ENCODE results near the gene SPTB.

Gene SPTB

DNA sequence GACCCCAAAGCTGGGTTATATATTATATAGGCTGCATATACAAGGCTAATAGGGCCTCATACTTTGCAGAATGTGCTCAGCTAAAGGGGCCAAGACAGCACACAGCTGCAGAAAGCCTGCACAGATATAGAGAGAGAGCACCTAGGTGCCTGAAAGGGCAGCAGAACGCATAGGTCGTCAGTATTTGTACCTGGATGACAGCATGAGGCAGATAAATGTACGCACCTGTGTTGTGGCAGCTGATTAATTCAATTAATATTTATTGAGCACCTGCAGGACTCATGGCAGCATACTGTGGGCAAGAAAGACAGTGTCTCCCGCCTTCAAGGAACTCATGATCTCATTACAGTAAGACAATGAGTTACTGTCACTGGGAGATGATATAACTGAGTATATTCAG is 33.4 kb downstream of the SPTB start:
- TF ChIP-seq EZH2 (optimal IDR thresholded peaks at IDR 0.05; ENCODE audit: low read depth, low read length) = no peak
- TF ChIP-seq EZH2phosphoT487 (IDR thresholded peaks at IDR 0.05; ENCODE audit: low read length) = no peak
- TF ChIP-seq, protein P1, sequence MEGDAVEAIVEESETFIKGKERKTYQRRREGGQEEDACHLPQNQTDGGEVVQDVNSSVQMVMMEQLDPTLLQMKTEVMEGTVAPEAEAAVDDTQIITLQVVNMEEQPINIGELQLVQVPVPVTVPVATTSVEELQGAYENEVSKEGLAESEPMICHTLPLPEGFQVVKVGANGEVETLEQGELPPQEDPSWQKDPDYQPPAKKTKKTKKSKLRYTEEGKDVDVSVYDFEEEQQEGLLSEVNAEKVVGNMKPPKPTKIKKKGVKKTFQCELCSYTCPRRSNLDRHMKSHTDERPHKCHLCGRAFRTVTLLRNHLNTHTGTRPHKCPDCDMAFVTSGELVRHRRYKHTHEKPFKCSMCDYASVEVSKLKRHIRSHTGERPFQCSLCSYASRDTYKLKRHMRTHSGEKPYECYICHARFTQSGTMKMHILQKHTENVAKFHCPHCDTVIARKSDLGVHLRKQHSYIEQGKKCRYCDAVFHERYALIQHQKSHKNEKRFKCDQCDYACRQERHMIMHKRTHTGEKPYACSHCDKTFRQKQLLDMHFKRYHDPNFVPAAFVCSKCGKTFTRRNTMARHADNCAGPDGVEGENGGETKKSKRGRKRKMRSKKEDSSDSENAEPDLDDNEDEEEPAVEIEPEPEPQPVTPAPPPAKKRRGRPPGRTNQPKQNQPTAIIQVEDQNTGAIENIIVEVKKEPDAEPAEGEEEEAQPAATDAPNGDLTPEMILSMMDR (IDR thresholded peaks at IDR 0.05; ENCODE audit: low read length) = no peak
- Histone ChIP-seq H3K27ac (ENCODE audit: low read length) (no peak overlapping the region), H3F3A (ENCODE audit: insufficient read depth, low read length) (0 out of 2 replicates have a peak, but pooled peaks cover 12% of the 10 kb centered on the region), H3K9ac (ENCODE audit: low read length) (no peak overlapping the region), H3K4me1 (ENCODE audit: low read length) (peaks cover 48% of the 10 kb centered on the region), H3K9me3 (replicated peaks; ENCODE audit: insufficient read depth, low read length) (no peaks in the 10 kb centered on the region), H4K20me1 (ENCODE audit: insufficient read depth, low read length) (no peaks in the 10 kb centered on the region), H3K4me2 (ENCODE audit: low read depth, low read length) (no peak overlapping the region), H3K9me2 (replicated peaks; ENCODE audit: insufficient read depth, low read length) (no peaks in the 10 kb centered on the region), H2AFZ (ENCODE audit: low read length) (no peak overlapping the region), H3K27me3 (replicated peaks; ENCODE audit: insufficient read depth, low read length) (no peaks in the 10 kb centered on the region), H3K79me2 (ENCODE audit: low read length) (no peaks in the 10 kb centered on the region), H3K36me3 (replicated peaks; ENCODE audit: insufficient read depth, low read length) (no peaks in the 10 kb centered on the region), H3K4me3 (ENCODE audit: low read length) (no peak overlapping the region)
- no peak for DNase-seq

DNA sequence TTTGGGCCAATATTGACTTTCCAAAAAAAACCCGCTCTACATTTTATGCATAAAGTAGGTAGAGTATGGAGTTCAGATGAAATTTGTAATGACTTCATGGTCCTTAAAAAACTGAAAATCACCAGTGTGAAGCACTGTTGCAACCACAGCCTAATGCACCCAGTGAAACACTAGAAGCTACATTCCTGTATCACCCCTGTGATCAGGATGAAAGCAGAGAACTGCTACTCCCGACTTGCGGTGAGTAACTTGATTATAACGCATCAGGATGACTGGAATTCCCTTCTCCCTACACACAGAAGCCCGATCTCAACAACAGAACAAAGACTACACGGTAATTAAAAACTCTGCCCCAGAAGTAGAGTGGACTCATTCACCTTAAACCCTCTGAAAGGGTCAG is 33.8 kb downstream of the SPTB start:
- no peak overlapping the region for H3K27ac ChIP-seq (ENCODE audit: low read length)
- H3K4me3 ChIP-seq (ENCODE audit: low read length) = no peak overlapping the region
- H3K9me3 ChIP-seq (replicated peaks; ENCODE audit: insufficient read depth, low read length) = no peaks in the 10 kb centered on the region
- H3K79me2 ChIP-seq (ENCODE audit: low read length) = no peaks in the 10 kb centered on the region
- no peak overlapping the region for H3K9ac ChIP-seq (ENCODE audit: low read length)
- H2AFZ ChIP-seq (ENCODE audit: low read length) = no peak overlapping the region
- H3K27me3 ChIP-seq (replicated peaks; ENCODE audit: insufficient read depth, low read length) = no peaks in the 10 kb centered on the region
- H3F3A ChIP-seq (ENCODE audit: insufficient read depth, low read length) = 0 out of 2 replicates have a peak, but pooled peaks cover 12% of the 10 kb centered on the region
- TF ChIP-seq, protein P1 (IDR thresholded peaks at IDR 0.05; ENCODE audit: low read length) = no peak
- TF ChIP-seq EZH2phosphoT487 (IDR thresholded peaks at IDR 0.05; ENCODE audit: low read length) (no peak), EZH2 (optimal IDR thresholded peaks at IDR 0.05; ENCODE audit: low read depth, low read length) (no peak)
- no peaks in the 10 kb centered on the region for H3K36me3 ChIP-seq (replicated peaks; ENCODE audit: insufficient read depth, low read length)
- no peaks in the 10 kb centered on the region for H4K20me1 ChIP-seq (ENCODE audit: insufficient read depth, low read length)
- no peak overlapping the region for H3K4me2 ChIP-seq (ENCODE audit: low read depth, low read length)
- peaks cover 48% of the 10 kb centered on the region for H3K4me1 ChIP-seq (ENCODE audit: low read length)
- H3K9me2 ChIP-seq (replicated peaks; ENCODE audit: insufficient read depth, low read length) = no peaks in the 10 kb centered on the region
- DNase-seq = no peak

DNA sequence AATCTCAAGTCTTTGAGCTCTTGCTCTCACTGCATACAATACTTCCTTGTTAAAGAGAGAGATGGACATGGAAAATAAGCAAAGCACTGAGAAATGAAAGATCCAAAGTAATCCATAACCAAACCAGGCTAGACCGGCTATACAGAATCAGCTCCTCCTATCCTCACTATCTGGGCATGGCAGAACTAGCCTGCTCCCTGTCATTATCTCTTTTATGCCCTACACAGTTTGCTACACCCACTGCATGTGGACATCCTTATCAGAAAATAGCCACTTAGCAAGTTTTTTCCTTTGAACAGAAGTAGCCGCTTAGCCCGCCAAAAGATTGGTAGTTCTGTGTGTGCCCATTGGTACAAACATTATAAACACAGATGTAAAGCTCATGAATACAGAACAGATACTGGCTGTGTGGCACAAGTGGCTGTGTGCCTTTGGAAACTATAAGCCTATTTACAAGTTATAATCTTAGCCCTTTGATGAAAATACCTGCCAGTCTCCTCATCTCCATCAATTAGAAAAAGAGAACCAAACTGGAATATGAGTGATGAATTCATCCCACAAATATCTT is 34.7 kb downstream of the SPTB start:
- no peaks in the 10 kb centered on the region for H3K27me3 ChIP-seq (replicated peaks; ENCODE audit: insufficient read depth, low read length)

More for the DNA sequence above, 34.7 kb downstream of the SPTB start:
- Histone ChIP-seq H4K20me1 (ENCODE audit: insufficient read depth, low read length) (no peaks in the 10 kb centered on the region), H3K4me1 (ENCODE audit: low read length) (peaks cover 41% of the 10 kb centered on the region), H3K79me2 (ENCODE audit: low read length) (no peaks in the 10 kb centered on the region), H3K9ac (ENCODE audit: low read length) (no peak overlapping the region), H3K36me3 (replicated peaks; ENCODE audit: insufficient read depth, low read length) (no peaks in the 10 kb centered on the region), H3K9me3 (replicated peaks; ENCODE audit: insufficient read depth, low read length) (no peaks in the 10 kb centered on the region), H2AFZ (ENCODE audit: low read length) (no peak overlapping the region), H3F3A (ENCODE audit: insufficient read depth, low read length) (0 out of 2 replicates have a peak, but pooled peaks cover 9% of the 10 kb centered on the region), H3K27ac (ENCODE audit: low read length) (no peak overlapping the region), H3K4me3 (ENCODE audit: low read length) (no peak overlapping the region), H3K9me2 (replicated peaks; ENCODE audit: insufficient read depth, low read length) (no peaks in the 10 kb centered on the region), H3K4me2 (ENCODE audit: low read depth, low read length) (0 out of 2 replicates have a peak overlapping the region, but pooled peaks have one; percentile 9)
- DNase-seq = no peak
- TF ChIP-seq, protein P1 (IDR thresholded peaks at IDR 0.05; ENCODE audit: low read length) = no peak
- TF ChIP-seq EZH2phosphoT487 (IDR thresholded peaks at IDR 0.05; ENCODE audit: low read length) (no peak), EZH2 (optimal IDR thresholded peaks at IDR 0.05; ENCODE audit: low read depth, low read length) (no peak)
